ENCODE results near the gene OGDHL.
"Not testable (repeated sequence)": the region's sequence is repeated elsewhere in the genome, so short reads cannot be mapped to it uniquely, and the experiment has no call there.

The OGDHL gene

DNA sequence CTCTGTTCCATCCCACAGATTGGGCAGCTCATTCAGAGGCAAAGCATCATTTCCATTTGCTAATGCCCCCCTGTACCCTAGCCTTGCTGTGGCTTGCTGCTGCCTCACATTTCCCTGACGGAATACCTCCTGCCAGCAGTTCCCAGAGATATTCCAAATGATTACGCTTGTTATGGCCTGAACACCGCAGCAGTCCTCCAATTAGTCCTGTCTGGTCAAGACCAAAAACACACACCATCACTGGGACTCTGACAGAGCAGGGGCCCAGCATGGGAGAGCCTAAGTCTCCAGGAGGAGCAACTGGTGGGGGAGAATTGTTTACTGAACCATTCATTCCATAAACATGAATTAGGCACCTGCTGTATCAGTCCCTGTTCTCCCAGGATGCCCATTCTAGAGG lies 6.1 kb downstream of the OGDHL start:
- no peak for DNase-seq

- DNase-seq = not testable (repeated sequence)
Measured at GRCh38 chr10:49754951-49755350, 7.2 kb downstream of the OGDHL start.

DNA sequence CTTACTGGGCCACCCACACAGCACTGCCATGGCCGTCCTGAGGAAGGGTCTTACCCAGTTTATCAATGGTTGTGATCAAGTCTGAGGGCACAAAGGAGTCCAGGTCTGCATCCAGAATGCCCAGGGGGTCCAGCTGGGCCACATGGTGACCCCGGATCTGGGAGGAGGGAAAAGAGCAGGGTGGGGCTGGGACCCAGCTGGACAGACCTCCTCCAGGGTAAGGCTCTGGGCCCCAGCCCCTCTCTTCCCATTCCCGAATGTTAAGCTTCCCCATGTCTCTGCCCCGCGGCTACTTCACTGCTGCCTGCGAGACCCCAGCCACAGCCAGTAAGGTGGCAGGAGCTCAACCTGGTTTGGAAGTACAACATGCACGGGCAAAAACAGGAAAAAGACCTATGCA lies 9.5 kb downstream of the OGDHL start:
- no peak for DNase-seq

- no peak for DNase-seq
Measured at GRCh38 chr10:49751636-49752510, 10.2 kb downstream of the OGDHL start.

- no peak for DNase-seq
Measured at GRCh38 chr10:49751216-49751615, 10.9 kb downstream of the OGDHL start.

DNA sequence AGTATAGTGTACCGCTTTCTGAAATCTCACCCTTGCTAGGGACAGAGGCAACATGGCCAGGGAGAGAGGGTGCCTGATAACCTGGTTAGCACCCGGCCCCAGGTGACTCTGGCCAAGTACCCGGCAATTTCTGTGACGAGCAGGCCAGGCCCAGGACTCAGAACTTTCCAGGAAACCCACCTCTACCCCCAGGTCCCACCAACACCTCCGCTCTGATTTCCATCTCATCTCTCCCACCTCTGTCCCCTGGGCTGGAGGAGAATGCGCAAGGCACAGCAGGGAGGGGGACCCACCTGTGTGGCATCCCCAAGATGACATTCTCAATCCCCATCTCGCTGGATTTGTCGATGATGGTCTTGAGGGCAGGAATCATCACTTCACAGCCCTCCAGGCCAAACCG lies 11.6 kb downstream of the OGDHL start:
- DNase-seq = no peak

DNA sequence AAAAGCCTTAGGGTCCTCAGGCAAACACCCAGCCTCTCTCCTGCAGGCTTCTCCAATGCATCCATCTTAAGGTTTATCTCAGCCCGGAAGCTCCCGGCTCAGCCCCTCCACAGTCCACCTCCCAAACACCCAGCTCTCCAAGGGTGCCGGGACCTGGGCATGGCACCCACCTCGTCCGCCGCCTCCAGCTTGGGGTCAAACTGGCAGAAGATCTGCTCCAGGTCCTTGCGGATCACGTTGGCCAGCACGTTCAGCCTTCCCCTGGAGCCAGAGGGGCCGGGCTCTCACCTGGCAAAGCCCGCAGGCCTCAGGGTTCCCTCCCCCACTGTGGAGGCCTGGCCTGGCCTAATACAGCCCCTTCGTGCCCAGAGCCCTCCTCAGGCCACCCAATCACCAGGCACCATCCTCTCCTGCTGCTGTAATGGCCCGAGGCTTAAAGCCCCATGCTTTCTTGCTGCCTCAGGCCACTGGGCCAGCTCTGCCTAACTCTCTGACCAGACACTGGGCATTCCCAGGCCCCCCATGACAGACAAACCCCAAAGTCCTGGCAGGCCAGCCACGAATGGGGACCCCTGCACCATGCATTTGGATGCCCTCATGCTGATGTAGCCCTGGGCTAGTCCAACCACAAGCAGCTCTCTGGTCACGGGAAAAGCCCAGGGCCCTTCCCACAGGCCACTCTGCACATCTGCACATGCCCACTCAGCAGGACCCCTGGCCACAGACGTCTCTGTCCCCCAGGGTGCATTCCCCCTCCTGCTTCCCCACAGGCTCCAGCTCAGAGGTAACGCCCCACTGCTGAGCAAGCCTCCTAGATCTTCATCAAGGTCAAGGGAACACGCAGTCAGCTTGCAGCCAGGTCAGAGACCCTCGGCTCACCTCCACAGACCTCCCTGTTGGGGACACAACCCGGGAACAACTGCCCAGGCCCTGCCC lies 12.3 kb downstream of the OGDHL start:
- no peak for DNase-seq

- DNase-seq = no peak
Measured at GRCh38 chr10:49749144-49749543, 13.0 kb downstream of the OGDHL start.

- no peak for DNase-seq
Measured at GRCh38 chr10:49748006-49748405, 14.1 kb downstream of the OGDHL start.

GRCh38 chr10:49747303-49747646 lies 14.8 kb downstream of the OGDHL start:
- DNase-seq = no peak

- DNase-seq = no peak
Measured at GRCh38 chr10:49746626-49747302, 15.4 kb downstream of the OGDHL start.

DNA sequence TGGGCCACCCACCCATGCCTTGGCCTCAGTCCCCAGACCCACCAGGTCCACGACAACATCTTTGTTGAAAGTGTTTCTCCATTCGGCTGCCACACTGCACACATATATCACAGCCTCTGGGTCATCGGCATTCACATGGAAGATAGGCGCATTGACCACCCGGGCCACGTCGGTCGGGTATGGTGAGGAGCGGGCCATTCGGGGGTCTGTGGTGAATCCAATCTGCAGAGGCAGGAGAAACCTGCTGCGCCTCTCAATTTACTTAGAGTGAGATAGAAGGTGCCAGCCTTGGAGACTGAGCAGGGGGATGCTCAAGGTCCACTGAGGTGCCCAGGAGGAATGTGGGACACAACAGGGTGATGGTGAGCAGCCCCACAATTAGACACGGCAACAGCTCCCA lies 16.4 kb downstream of the OGDHL start:
- no peak for DNase-seq

- DNase-seq = no peak
Measured at GRCh38 chr10:49744924-49745605, 17.1 kb downstream of the OGDHL start.

- no peak for DNase-seq
Measured at GRCh38 chr10:49744091-49744685, 17.9 kb downstream of the OGDHL start.

- no peak for DNase-seq
Measured at GRCh38 chr10:49743464-49744075, 18.6 kb downstream of the OGDHL start.

DNA sequence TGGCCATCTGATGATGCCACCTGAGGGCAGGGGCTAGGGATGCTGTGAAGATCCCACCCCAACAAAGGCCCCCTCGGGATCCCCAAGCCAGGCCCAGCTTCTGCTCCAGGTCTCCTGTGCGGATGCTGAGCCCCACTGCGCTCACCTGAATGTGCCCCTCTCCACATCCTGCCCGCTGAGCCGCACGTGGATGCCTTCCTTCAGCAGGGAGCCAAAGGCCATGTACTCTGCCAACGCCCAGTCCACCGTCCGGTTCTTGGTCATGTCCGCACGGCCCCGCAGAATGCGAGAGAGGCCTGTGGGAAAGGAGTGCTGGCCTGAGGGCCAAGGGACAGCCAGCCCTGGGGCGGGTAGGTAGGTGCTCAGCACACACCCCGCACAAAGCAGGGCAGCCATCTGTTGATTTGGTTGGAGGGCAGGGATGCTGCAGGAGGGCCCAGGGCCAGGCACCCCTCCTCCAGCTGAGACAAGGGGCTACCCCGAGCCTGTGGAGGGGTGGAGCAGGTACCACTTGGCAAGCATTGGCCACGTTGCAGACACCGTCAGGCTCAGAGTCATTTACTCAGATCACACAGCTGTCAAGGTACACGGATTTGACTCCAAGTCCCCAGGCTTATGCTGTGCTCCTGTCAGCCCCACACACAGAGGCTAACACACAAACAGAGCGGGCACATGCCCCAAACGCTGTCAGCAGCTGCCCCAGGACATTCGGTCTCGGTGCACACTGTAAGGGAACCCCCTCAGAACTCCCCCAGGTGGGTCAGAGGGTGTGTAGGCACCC lies 19.2 kb downstream of the OGDHL start:
- DNase-seq = no peak

GRCh38 chr10:49741108-49741995 lies 20.8 kb downstream of the OGDHL start:
- no peak for DNase-seq

DNA sequence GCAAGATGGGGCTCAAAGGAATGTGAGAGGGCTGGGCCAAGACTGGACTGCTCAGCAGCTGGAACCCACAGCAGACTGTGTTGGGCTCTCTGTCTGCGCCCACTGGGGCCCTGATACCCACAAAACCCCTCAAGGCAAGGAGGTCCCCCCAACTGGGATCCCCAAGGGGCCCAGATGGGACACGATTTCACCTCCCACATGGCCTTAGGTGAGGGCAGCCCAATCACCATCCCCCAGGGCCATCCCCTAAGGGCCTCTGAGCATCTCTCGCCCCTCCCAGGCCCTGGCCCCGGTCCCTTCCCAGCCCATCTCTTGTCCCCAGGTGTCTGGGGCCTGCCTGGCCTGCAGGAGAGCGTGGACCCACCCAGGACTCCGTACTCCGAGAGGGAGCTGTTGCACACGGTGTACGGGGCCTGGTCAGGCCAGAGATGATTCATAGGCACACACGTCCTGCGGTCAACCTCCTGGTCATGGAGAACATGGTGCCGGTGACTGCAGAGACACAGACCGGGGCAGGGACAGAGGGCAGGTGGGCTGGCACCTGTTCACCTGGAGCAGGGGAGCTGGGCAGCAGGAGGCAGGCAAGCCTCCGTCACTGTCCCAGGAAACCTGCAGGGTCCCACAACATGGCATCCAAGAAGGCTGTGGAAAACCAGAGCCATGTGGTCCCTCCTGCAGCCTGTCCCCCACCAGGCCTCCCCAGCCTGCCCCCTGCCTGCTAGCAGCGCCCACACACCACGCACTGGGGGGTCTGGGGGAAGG lies 21.6 kb downstream of the OGDHL start:
- DNase-seq = no peak

- no peak for DNase-seq
Measured at GRCh38 chr10:49739426-49739825, 22.7 kb downstream of the OGDHL start.

Measured in activated CD4-positive, alpha-beta T cell treated with anti-CD3 and anti-CD28 coated beads, Interleukin-2, amount 50 U/mL, for 48 hours (primary cell).